Neural cell (in vitro differentiated cells): ENCODE measurements around the gene HLCS.

Experiments used
- EP300 ChIP-seq: fragments of 450-650 bp; conservative IDR thresholded peaks from 2 replicates; pipeline ENCODE4 v1.6.1; 2014; ENCODE audit warnings: antibody characterized with exemption, mild to moderate bottlenecking, moderate library complexity; ENCODE audit not compliant: poor library complexity, severe bottlenecking
- EZH2 ChIP-seq: fragments of 200-600, 300-800 bp; shearing (Covaris generic), sonication (generic); IDR thresholded peaks from 2 replicates; pipeline ENCODE4 v1.6.1; 2014; ENCODE audit warnings: antibody characterized with exemption, low read length, borderline replicate concordance, mild to moderate bottlenecking; ENCODE audit not compliant: insufficient read depth, poor library complexity, severe bottlenecking
- MXI1 ChIP-seq: fragments of 450-650 bp; conservative IDR thresholded peaks from 2 replicates; pipeline ENCODE4 v1.6.1; 2014; ENCODE audit warnings: antibody characterized with exemption, mild to moderate bottlenecking; ENCODE audit not compliant: poor library complexity, severe bottlenecking
- POLR2AphosphoS5 ChIP-seq: IDR thresholded peaks from 2 replicates; pipeline ENCODE4 v1.6.1; 2012
- TAF1 ChIP-seq: IDR thresholded peaks from 2 replicates; pipeline ENCODE4 v1.6.1; 2012; ENCODE audit warnings: low read depth
- TF ChIP-seq, protein P1 (sequence below): fragments of 450-650 bp; IDR thresholded peaks from 2 replicates; pipeline ENCODE4 v1.5.1; 2014; ENCODE audit warnings: antibody characterized with exemption, mild to moderate bottlenecking, moderate library complexity; ENCODE audit not compliant: poor library complexity, severe bottlenecking

DNA sequence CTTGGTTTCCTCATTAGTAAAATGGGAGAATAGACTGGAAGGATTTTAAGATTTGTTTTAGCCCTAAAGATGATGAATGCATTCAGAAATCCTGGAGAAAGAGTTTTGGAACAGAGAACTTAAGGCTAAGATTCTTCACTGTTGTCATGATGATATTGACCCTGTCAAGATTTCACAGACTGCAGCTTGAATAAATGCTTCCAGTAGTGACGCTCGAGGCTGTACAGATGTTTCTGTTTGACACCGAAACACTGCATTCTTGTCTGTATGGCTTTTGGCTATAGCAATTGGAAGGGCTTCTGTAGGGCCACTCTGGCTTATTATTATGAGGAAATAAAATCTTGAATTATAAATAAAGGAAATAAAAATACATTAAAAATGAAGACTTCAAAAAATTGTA is 241.8 kb downstream of the HLCS start:
- TF ChIP-seq, protein P1, sequence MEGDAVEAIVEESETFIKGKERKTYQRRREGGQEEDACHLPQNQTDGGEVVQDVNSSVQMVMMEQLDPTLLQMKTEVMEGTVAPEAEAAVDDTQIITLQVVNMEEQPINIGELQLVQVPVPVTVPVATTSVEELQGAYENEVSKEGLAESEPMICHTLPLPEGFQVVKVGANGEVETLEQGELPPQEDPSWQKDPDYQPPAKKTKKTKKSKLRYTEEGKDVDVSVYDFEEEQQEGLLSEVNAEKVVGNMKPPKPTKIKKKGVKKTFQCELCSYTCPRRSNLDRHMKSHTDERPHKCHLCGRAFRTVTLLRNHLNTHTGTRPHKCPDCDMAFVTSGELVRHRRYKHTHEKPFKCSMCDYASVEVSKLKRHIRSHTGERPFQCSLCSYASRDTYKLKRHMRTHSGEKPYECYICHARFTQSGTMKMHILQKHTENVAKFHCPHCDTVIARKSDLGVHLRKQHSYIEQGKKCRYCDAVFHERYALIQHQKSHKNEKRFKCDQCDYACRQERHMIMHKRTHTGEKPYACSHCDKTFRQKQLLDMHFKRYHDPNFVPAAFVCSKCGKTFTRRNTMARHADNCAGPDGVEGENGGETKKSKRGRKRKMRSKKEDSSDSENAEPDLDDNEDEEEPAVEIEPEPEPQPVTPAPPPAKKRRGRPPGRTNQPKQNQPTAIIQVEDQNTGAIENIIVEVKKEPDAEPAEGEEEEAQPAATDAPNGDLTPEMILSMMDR = no peak
- TF ChIP-seq MXI1 (no peak), EZH2 (no peak), POLR2AphosphoS5 (no peak), EP300 (no peak), TAF1 (no peak)
